NCI-H2196 (cell line): ENCODE results near the gene PRRC2A.

Source experiments
- DNase-seq: peaks from one replicate; lab custom pipeline; 2025; ENCODE audit not compliant: unreplicated experiment; lab: John Stamatoyannopoulos, UW

PRRC2A gene

DNA sequence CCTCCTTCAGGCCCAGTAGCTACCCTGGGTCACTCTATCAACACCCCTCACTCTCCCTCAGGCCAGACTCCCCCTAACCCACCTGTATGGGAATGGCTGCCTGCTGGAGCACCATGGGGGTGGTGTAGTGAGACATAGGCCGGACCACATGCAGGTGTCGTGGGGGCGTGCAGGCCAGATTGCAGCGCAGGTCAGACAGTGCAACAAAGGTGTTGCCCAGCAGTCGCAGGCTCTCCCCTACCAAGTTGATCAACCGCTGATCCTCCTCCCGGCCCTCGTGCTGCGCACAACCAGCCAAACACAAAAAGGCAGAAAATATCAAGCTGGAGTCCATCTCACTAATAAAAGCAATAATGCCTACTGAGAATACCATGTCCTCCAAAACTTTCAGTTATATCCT is 24.8 kb downstream of the PRRC2A start:
- DNase-seq = no peak

DNA sequence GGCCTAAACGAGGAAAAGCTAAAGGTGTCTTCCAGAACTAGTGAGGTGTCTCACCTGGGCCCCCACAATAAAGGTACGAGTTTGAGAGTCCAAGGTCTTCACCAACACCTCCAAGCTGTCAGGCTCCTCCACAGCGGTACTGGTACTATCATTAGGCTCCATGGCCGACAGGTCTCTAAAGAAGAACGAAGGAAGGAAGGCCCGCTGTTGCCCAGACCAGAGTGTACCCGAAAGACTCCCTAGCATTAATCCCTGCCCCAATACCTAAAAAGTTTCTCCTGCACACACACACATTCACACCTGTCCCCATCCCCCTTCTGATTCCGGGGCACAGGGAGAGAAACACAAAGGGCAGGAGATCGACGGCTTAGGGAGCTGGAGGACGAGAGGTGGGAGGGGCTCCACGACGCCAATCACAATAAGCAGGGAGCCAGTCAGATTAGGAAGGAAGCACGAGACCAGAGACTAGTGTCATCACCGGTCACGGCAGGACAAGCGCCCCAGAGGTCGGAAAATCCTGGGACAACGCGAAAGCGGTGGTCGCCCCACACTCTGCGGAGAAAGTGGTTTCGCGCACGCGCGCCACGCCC is 31.2 kb downstream of the PRRC2A start:
- peak; percentile 80 for DNase-seq

DNA sequence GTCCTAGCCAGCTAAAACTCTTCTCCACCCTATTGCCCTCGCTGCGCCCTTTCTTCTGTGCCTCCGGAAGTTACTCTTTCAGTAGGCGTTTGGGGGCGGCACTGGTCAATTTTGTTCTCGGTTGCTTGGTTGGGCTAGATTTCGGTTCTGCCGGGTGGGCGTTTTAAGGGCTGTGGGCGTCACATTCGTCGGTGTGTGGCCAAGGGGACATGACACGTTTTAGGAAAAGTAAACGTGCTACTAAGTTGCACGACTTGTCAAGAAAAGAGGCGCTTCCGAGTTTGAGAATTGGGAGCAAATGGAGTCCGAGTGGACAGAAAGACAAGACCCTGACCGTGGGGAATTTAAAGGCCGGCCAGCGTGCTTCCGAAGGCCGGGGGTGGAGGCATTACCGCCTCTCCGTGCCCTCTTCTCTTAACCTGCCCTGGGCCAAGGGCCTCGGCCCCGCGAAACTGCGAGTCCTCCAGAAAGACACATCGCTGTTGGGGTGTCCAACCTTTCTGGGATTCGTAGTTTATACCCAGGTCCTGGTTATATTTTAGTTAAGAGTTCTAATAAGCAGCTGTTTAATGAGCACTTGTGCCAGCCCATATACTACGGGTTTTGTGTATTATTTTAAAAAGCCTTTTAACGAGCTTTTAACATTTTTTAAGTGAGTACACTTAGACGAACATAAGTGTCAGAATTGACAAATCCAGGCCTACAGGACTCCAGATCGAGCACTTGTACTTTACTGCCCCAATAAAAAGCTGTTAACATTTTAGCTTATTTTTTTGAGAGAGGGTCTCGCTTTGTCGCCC is 32.6 kb downstream of the PRRC2A start:
- DNase-seq = peak; percentile 94

DNA sequence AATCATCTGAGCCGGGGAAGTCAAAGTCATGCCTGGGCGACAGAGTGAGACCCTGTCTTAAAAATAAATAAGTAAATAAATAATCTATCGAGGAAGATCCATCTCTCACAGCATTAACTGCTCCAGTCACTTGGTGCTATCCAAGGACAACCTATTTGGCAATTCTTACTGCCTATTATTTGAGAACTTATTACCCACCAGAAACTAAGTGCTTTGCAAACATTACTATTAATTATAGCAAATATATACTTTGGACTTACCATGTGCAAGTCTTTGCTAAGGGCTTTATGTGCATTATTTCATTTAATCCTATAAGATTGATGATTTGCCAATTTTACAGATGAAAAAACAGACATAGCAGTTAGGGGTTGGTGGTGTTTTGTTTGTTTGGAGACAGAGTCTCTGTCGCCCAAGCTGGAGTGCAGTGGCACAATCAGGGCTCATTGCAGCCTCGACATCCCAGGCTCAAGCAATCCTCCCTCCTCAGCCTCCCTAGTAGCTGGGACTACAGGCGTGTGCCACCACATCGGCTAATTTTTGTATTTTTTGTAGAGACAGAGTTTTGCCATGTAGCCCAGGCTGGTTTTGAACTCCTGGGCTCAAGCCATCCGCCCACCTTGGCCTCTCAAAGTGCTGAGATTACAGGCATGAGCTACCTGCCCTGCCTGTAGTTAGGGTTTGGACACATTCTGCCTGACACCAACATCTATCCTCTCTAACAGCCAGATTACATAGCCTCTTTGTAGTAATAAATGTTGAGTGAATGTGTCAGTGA is 34.2 kb downstream of the PRRC2A start:
- DNase-seq = no peak

DNA sequence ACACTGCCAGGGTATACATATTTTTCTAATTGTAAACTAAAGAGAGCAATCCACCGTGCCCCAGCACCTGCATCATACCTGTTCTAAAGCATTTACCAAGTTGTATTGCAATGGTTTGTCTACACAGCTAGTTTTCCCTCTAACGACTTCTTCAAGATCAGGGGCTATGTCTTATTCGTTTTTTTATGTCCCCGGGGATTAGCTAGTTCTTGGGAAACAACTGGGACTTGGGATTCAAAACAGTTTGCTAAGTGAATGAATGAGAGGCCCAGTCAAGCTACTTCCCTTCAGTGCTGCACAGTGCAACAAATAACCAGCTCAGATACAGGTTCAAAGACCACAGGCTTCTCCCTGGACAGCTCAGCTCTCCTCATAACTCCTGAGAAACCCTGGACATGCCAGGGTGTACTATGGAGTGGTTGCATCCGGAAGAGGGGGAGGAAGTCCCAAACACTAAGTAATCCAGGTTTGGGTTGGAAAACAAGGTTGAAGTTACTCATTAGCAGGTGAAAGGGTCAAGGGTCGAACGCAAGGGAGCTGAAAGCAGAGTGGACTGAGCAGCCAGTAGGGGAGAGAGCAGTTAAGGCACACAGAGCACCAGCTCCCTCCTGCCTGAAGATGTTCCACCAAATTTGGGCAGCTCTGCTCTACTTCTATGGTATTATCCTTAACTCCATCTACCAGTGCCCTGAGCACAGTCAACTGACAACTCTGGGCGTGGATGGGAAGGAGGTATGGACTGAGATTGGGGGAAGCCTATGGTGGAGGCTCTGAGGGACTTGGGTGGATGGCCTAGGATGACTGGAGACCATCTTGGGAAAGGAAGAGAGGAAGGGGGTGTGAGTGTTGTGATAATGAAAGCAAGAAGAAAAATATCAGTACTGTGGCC is 35.1 kb downstream of the PRRC2A start, which contains the start of gene APOM:
Gene APOM (plus strand): TSS at position 546 of the 889 bp plus-strand sequence. CDS start 73 bp downstream, at position 619.
- DNase-seq = no peak

DNA sequence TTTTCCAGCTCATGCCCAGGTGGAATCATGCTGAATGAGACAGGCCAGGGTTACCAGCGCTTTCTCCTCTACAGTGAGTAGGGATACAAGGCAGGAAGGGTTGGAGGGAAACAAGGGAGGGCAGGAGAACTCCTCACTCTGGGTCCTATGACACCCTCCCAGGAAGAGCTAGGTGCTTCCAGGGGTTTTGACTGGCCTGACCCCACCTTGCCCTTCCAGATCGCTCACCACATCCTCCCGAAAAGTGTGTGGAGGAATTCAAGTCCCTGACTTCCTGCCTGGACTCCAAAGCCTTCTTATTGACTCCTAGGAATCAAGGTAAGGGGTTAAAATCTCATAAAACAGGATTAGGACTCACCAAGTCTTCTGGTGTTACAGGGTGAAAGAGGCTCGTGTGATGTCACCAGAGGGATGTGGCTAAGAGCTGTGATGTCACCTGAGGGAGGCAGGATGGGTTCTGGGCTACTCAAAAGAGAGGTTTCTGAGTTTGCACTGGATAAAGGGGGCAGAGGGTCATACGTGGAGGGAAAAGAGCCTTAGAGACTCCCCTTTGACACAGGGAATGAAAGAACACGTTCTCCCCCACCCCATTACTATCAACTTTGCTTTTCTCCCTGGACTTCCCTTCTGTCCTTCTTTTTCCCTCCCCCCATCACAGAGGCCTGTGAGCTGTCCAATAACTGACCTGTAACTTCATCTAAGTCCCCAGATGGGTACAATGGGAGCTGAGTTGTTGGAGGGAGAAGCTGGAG is 37.1 kb downstream of the PRRC2A start:
- DNase-seq = no peak

DNA sequence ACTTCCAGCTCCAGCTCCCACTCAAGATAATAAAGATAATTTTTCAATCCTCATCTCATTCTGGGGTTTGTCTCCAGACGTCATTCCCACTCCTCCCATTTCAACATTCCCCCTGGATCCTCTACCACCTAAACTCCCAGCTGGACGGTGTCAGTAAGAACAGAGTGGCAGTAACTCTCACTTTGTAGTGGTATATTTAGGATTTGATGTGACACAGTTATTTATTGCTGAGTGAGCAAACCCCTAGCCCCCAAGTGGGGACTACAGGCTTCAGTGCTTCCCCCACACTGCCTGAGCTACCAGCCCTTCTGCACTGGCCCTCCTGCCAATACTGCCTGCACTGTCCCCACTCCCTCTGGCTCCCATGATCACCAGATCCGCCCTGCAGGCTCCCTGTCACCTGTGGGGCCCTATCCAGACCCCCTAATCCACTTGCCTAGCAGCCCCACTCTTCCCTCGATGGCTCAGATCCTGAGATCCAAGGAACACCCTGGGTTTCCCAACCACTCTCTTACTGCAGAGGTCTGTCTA is 37.7 kb downstream of the PRRC2A start:
- no peak for DNase-seq

DNA sequence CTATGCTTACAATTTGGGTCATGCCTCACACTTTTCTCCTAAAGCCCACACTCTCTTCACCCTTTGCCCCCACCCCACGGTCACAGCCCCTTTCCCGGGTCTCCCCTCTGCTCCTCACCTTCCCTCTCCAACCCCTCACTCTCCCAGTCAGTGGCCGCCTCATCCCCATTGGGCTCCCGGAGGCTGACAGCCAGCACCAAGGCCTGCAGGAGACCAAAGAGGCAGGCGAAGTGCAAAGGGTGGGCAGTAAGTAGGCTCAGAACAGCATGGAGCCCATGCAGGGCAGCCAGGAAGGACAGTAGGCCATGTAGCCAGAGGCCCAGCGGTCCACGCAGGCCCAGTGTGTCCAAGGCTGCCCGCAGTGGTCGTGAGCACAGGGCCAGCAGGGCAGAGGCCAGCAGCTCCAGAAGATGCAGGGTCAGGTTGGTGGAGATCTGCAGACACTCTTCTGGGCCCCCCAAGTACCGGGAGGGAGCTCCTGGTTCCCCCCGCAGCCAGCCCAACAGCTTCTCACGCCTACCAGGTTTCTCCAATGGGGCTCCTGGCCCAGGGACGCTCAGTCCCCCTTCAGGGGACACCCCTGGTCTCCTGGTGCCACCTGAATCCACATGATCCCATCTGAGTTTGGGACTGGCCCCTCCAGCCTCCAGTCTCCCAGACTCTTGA is 38.6 kb downstream of the PRRC2A start:
- no peak for DNase-seq

DNA sequence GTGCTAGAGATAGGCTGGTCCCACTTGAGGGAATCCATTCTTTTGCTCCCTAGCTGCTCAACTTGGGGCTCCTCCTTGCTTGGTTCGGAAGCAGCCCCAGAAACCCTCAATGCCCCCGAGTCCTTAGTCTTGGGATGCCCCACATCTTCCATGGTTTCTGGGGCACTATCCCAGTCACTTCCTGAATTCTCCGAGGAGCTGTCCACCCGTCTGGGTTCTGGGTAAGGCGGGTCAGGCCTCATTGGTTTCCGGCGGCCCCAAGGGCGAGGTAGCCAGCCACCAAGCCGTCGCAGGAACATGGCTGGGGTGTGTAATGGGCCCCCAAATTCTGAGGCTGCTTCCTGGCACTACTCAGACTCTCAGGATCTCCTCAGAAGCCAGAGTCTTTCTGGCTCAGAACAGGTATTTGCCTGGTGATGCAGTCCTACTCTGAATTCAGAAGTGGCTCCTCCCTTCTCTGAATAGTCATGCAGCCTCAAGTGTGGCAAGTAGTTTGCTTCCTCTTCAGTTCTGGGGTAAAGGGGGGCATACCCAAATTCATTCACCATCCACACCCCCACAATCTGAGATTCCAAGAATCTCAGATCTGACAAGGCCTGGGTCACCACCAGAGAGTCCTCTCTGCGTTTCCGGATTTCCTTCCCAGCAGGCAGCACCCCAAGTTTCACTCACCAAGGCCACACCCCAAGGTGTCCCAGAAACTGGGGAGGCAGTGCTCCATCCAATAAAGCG is 39.3 kb downstream of the PRRC2A start:
- DNase-seq = no peak

DNA sequence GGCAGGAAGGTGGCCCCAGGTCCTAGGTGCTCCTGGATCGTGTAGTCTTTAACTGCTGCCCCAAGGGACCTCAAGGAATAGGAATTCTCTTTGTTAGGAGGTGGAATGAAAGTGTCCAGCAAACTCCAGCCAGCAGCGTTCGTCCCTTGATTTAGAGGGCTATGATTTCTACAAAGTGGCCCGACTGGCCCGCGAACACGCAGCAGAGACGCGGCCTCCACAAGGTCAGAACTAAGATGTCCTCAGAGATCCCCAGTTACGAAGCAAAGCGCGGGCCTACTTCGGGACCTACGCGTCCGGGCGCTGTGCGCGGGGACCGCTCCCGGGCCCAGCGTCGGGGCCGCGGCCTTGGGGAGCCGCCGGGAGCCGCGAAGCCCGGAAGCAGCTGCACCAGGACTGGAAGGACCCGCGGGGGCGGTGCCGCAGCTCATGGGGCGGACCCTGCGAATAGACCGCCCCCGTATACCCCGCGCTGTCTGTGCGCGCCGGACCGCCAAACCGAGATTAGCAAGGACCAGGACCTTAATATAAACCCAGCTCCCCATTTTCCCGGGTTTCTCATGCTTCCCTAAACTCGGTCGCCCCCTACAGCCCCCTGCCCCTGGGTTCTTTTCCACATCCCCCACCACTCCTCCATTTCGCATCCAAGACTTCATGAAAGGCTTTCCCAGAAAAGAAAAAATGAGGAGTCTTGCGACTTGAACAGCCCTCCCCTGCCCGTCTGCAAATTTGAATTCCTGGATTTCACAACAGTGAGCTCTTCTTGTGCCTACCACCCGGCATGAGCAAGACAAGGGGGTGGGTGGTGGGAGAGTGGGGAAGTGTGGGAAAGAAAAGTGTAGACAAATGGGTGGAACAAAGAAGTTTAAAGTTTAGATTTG is 40.1 kb downstream of the PRRC2A start, which contains the start of gene C6orf47:
Gene C6orf47 (minus strand): TSS at position 398 of the 881 bp plus-strand sequence. CDS start 831 bp downstream, outside the sequence.
- peak; percentile 81 for DNase-seq

DNA sequence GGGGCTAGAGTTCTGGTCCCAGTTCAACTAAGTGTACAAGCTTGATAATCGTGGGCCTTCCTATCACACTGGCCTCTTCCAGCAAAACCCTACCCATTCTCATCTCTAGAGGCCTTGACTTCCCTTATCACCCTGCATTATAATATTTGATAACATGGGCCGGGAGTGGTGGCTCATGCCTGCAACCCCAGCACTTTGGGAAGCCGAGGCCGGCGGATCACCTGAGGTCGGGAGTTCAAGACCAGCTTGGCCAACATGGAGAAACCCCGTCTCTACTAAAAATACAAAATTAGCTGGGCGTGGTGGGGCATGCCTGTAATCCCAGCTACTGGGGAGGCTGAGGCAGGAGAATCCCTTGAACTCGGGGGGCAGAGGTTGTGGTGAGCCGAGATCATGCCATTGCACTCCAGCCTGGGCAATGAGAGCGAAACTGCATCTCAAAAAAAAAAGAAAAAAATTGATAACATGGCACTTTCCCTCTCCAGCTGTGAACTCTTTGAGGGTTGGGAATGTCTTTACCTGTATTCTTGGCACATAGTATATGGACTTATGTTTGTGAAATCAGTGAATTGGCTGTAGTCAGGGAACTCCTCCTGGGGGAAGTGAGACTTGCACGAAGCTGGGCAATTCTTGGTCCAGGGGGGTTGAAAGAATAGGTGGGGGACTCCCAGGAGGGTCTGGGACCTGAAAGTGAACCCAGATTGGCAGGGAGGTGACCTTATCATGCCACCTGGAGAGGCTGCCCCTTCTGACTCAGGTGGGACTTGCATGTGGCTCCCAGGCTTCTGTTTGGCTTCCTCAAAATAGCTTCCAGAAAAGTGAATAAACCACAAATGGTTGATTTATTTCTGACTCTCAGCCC is 41.0 kb downstream of the PRRC2A start:
- DNase-seq = no peak

DNA sequence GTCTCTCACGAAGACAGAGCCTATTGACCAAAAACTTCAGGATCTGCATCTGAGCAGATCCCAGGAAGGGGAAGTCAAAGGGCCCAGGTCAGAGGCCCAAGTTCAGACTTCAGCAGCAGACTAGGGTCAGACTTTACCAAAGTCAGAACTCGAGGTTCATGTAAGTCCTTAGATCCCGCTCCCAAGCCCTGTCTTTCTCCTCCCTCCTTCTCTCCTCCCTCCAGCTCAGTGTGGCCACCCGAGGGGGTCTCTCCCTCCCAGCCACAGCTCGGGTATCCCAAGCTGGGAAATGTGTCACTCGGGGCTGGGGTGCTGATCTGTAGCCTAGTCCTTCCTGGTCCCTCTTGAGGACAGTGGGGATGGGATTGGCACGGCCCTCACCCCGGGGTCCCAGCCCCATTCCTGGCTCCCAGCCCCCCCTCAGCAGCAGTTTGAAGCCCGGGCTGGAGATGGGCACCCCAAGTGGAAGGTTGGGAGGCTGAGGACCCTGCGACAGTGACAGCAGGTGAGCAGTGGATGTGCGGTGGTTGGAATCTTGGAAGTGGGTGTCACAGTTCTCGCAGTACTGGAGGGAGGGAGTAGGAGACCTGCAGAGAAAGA is 41.7 kb downstream of the PRRC2A start:
- DNase-seq = no peak

DNA sequence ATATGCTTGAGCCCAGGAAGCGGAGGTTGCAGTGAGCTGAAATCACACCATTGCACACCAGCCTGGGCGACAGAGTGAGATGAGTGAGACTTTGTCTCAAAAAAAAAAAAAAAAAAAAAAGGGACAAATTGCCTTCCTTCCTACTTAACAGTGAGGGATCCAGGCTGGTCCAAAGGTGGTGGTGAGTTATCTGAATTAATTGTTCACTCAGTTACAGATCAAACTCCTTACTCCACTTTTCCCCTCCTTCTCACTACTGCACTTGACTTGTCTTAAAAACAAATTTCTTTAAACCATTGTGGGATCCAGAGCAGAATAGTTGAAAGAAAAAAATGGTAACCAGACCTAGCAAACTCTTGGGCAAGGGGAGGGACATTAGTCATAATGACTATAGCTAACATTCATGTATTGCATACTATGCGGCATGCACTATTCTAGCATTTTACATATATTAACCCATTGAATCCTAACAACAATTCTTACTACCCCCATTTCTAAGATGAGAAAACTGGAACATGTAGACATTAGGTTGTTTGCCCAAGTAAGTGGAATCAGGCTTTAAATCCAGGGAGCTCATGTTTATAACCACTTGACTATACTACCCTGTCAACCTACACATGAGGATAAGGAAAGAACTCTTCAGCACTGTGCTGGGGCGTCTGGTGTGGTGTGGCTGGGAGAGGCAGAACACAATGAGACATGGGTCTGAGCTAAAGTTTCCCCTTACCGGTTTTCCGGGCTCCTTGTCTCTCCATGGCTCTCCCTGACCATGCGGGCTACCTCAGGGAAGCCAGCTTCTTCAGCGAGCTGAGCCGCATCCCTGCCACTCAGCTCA is 42.8 kb downstream of the PRRC2A start:
- DNase-seq = no peak

DNA sequence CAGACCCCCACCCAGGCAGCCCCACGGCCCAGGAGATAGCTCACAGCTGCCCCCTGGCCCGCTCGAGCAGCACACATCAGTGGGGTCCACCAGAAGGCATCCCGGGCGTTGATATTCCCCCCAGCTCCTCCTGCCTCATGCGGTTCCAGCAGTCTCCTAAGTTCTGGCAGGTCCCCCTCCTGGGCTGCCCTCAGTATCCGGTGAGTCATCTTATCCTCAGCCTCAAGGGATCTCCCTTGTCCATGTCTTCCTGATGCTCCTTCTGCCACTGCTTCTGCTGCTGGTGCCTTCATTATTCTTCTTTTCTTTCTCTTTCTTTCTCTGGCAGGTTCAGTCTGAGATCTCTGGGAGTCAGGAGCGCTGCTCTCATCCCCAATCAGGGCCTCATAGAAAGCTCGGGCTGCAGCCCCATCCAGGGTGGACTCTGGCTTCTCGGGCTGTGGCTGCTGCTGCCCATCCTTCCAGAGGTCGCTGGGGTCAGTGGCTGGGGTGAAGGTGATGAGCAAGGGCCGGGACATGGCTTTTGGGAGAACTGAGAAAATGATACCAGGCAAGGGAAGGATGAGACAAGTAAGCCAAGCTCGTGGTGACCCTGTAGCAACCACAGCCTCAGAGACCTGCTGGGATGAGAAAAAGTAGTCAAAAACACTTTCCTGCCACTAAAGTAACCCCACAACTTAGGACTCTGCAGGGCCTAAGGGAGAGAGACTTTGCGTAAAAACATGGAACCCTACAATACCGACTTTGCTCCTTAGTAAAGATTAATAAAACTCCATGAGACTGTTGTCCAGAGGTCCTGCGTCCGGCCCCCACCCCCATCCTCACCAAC is 43.7 kb downstream of the PRRC2A start:
- no peak for DNase-seq
